Measurements from ENCODE around the gene CLEC14A.
A peak's percentile ranks its signal among the peaks of the same experiment; 100 is the strongest.

The CLEC14A gene

GRCh38 chr14:38248321-38249028, 7.4 kb downstream of the CLEC14A start:
- DNase-seq (ENCODE audit: low read depth, low spot score): peak; percentile 3

- no peak for DNase-seq (ENCODE audit: low read depth, low spot score)
These were observed 12.1 kb downstream of the CLEC14A start for GRCh38 chr14:38243696-38244240.

- DNase-seq (ENCODE audit: low read depth, low spot score): no peak
These were observed 17.0 kb downstream of the CLEC14A start for GRCh38 chr14:38238878-38239277.

- DNase-seq (ENCODE audit: low read depth, low spot score): no peak
These were observed 17.6 kb downstream of the CLEC14A start for GRCh38 chr14:38238332-38238731.

GRCh38 chr14:38233218-38233617, 22.7 kb downstream of the CLEC14A start:
- no peak for DNase-seq (ENCODE audit: low read depth, low spot score)

GRCh38 chr14:38226366-38226765, 29.5 kb downstream of the CLEC14A start:
- no peak for DNase-seq (ENCODE audit: low read depth, low spot score)

GRCh38 chr14:38225946-38226345, 29.9 kb downstream of the CLEC14A start:
- no peak for DNase-seq (ENCODE audit: low read depth, low spot score)

- no peak for DNase-seq (ENCODE audit: low read depth, low spot score)
These were observed 31.6 kb downstream of the CLEC14A start for GRCh38 chr14:38224338-38224737.

- DNase-seq (ENCODE audit: low read depth, low spot score): no peak
These were observed 34.8 kb downstream of the CLEC14A start for GRCh38 chr14:38221077-38221476.

GRCh38 chr14:38217553-38217952, 38.3 kb downstream of the CLEC14A start:
- DNase-seq (ENCODE audit: low read depth, low spot score): no peak

GRCh38 chr14:38213001-38213400, 42.9 kb downstream of the CLEC14A start:
- no peak for DNase-seq (ENCODE audit: low read depth, low spot score)

- no peak for DNase-seq (ENCODE audit: low read depth, low spot score)
These were observed 43.8 kb downstream of the CLEC14A start for GRCh38 chr14:38212111-38212510.

- no peak for DNase-seq (ENCODE audit: low read depth, low spot score)
These were observed 44.6 kb downstream of the CLEC14A start for GRCh38 chr14:38211255-38211735.

- peak; percentile 39 for DNase-seq (ENCODE audit: low read depth, low spot score)
These were observed 45.2 kb downstream of the CLEC14A start for GRCh38 chr14:38210587-38211216.

- peak; percentile 29 for DNase-seq (ENCODE audit: low read depth, low spot score)
These were observed 46.0 kb downstream of the CLEC14A start for GRCh38 chr14:38209572-38210557.

GRCh38 chr14:38208618-38209562, 47.0 kb downstream of the CLEC14A start:
- peak; percentile 44 for DNase-seq (ENCODE audit: low read depth, low spot score)

- peak; percentile 45 for DNase-seq (ENCODE audit: low read depth, low spot score)
These were observed 47.9 kb downstream of the CLEC14A start, which contains the start of gene SSTR1 for GRCh38 chr14:38207736-38208617. Gene SSTR1 (plus strand): TSS chr14:38207904. CDS start chr14:38209390, 1,486 bp downstream.

- no peak for DNase-seq (ENCODE audit: low read depth, low spot score)
These were observed 48.5 kb downstream of the CLEC14A start for GRCh38 chr14:38207377-38207735.

- no peak for DNase-seq (ENCODE audit: low read depth, low spot score)
These were observed 49.1 kb downstream of the CLEC14A start for GRCh38 chr14:38206689-38207376.

Measured in ELF-1 (cell line).